K562 (cell line): Measurements from ENCODE around the gene QKI. TPM values are rescaled to one million over a fixed set of nuclear protein-coding genes. Genes with fewer than 3 reads are reported as not detected.

ENCODE experiments used
- ATAC-seq: fragments of 200-7000 bp; cut with Tn5 transposase; 3 replicates; pipeline ENCODE4 v1.9.1; 2020; ENCODE audit warnings: moderate library complexity
- BruUV-seq: library from RNA; stranded (reverse); fragments of 400-500 nt; replicated peaks from 2 replicates; lab custom pipeline; 2021; lab: Mats Ljungman, UMichigan
- CTCF ChIA-PET: fragments of 300-600 bp; formaldehyde crosslinking; extraction: SDS; loops from one replicate; lab custom pipeline; 2021; ENCODE audit warnings: low intra/inter-chr PET ratio; lab: Yijun Ruan, JAX
- POLR2A ChIA-PET: fragments of 300-600, 350-650 bp; sonication (Branson Sonifier 250); formaldehyde crosslinking; extraction: SDS; loops from one replicate; lab custom pipeline; 2021; ENCODE audit warnings: antibody characterized with exemption, inconsistent platforms; lab: Yijun Ruan, JAX
- DNase-seq, 4 experiments: peaks; one replicate each; pipeline versions ENCODE4 v3.0.0 to v3.0.0-alpha.2; 2011 to 2018; ENCODE audit warnings: low spot score in 3 of 4, mixed read lengths in 3 of 4; ENCODE audit errors: extremely low read depth in 1 of 4
- FAIRE-seq: peaks from 2 replicates; lab custom pipeline; 2011; peaks lifted over from hg19 to GRCh38; lab: Jason Lieb, UNC
- H2AFZ ChIP-seq: 2 replicates; pipeline ENCODE4 v1.6.0; 2011; ENCODE audit warnings: low read depth, low read length, control low read depth, inconsistent platforms
- H3K27ac ChIP-seq: fragments of 200-600 bp; 3 replicates; pipeline ENCODE4 v1.8.0; 2011; ENCODE audit warnings: low read depth, mild to moderate bottlenecking, control low read depth, inconsistent platforms, low read length, moderate library complexity, mixed read lengths; ENCODE audit errors: extremely low read depth
- H3K27me3 ChIP-seq, 2 experiments: fragments of 300-600 bp in 1 of 2; 2 replicates in 1 of 2; 3 replicates in 1 of 2; pipeline versions ENCODE4 v1.6.0 to v1.8.0; 2011; ENCODE audit warnings: inconsistent platforms in 2 of 2, low read length in 2 of 2, mild to moderate bottlenecking in 1 of 2, mixed read lengths in 1 of 2, moderate library complexity in 1 of 2; ENCODE audit not compliant: control insufficient read depth in 2 of 2, insufficient read depth in 2 of 2
- H3K36me3 ChIP-seq: fragments of 300-600 bp; 3 replicates; pipeline ENCODE4 v1.8.0; 2011; ENCODE audit warnings: mild to moderate bottlenecking, low read length, inconsistent platforms; ENCODE audit not compliant: control insufficient read depth, insufficient read depth
- H3K4me1 ChIP-seq, 2 experiments: fragments of 200-600 bp in 1 of 2; replicated peaks in 1 of 2; 2 replicates in 1 of 2; 3 replicates in 1 of 2; pipeline versions ENCODE4 v1.5.1 to v1.8.0; 2011; ENCODE audit warnings: inconsistent platforms in 2 of 2, low read length in 2 of 2, mild to moderate bottlenecking in 1 of 2, mixed read lengths in 1 of 2, moderate library complexity in 1 of 2; ENCODE audit not compliant: control insufficient read depth in 2 of 2, insufficient read depth in 2 of 2
- H3K4me2 ChIP-seq: 2 replicates; pipeline ENCODE4 v1.6.1; 2011; ENCODE audit warnings: low read length, control low read depth, inconsistent platforms, mixed read lengths; ENCODE audit not compliant: insufficient read depth
- H3K4me3 ChIP-seq: fragments of 200-600 bp; sonication (generic), shearing (Covaris generic); 2 replicates; pipeline ENCODE4 v1.5.1; 2016; ENCODE audit warnings: control low read depth, inconsistent platforms
- H3K79me2 ChIP-seq: fragments of 200-600 bp; 3 replicates; pipeline ENCODE4 v1.8.0; 2011; ENCODE audit warnings: low read length, inconsistent platforms; ENCODE audit not compliant: control insufficient read depth, insufficient read depth
- H3K9ac ChIP-seq, 2 experiments: 2 replicates each; pipeline versions ENCODE4 v1.6.0 to v1.6.1; 2011; ENCODE audit warnings: low read depth in 2 of 2, low read length in 2 of 2, control low read depth in 1 of 2, inconsistent platforms in 1 of 2, mild to moderate bottlenecking in 1 of 2, mixed read lengths in 1 of 2; ENCODE audit not compliant: insufficient read depth in 1 of 2
- H3K9me1 ChIP-seq: one replicate; pipeline ENCODE4 v1.6.0; 2011; ENCODE audit warnings: inconsistent platforms, mild to moderate bottlenecking, low read length, moderate library complexity; ENCODE audit not compliant: control insufficient read depth, insufficient read depth
- H3K9me3 ChIP-seq: replicated peaks from 2 replicates; pipeline ENCODE4 v1.5.1; 2011; ENCODE audit warnings: low read depth, low read length, inconsistent platforms; ENCODE audit not compliant: control insufficient read depth, insufficient read depth
- H4K20me1 ChIP-seq: replicated peaks from 2 replicates; pipeline ENCODE4 v1.6.1; 2011; ENCODE audit warnings: low read length, inconsistent platforms, mixed read lengths; ENCODE audit not compliant: control insufficient read depth, insufficient read depth
- CBX2 ChIP-seq: fragments of 200-600 bp; sonication (generic); IDR thresholded peaks from one replicate; pipeline ENCODE4 v1.6.1; 2012; ENCODE audit warnings: mild to moderate bottlenecking, low read length, inconsistent platforms; ENCODE audit not compliant: insufficient read depth, poor library complexity, severe bottlenecking
- CCNT2 ChIP-seq: IDR thresholded peaks from 2 replicates; pipeline ENCODE4 v1.6.1; 2011; ENCODE audit warnings: borderline replicate concordance, low read depth, mild to moderate bottlenecking, moderate library complexity, mixed read lengths, low read length; ENCODE audit not compliant: insufficient read length; ENCODE audit errors: extremely low read depth
- FIP1L1 ChIP-seq: fragments of 200-400 bp; formaldehyde crosslinking; IDR thresholded peaks from 2 replicates; pipeline ENCODE4 v1.6.1; 2018; ENCODE audit warnings: mild to moderate bottlenecking, low read depth, low read length; ENCODE audit not compliant: poor library complexity, severe bottlenecking
- FOS ChIP-seq: IDR thresholded peaks from 3 replicates; pipeline ENCODE4 v1.6.1; 2011; ENCODE audit not compliant: insufficient read length; ENCODE audit errors: extremely low read depth
- HES1 ChIP-seq: fragments of 450-650 bp; IDR thresholded peaks from 2 replicates; pipeline ENCODE4 v1.6.1; 2016; ENCODE audit warnings: low read depth, mild to moderate bottlenecking, moderate library complexity
- L3MBTL2 ChIP-seq: fragments of 450-650 bp; IDR thresholded peaks from 2 replicates; pipeline ENCODE4 v1.6.1; 2016; ENCODE audit warnings: mild to moderate bottlenecking, moderate library complexity
- MEF2D ChIP-seq: conservative IDR thresholded peaks from 2 replicates; pipeline ENCODE4 v1.6.1; 2016; ENCODE audit warnings: low read depth, missing genetic modification characterization, missing compliant biosample characterization
- PKNOX1 ChIP-seq: fragments of 450-650 bp; IDR thresholded peaks from 2 replicates; pipeline ENCODE4 v1.6.1; 2016
- POLR2B ChIP-seq: fragments of 450-650 bp; IDR thresholded peaks from 2 replicates; pipeline ENCODE4 v1.6.1; 2018; ENCODE audit warnings: low read depth; ENCODE audit not compliant: partially characterized antibody
- SMARCC2 ChIP-seq: fragments of 450-650 bp; IDR thresholded peaks from 2 replicates; pipeline ENCODE4 v1.6.1; 2017; ENCODE audit warnings: antibody characterized with exemption, moderate library complexity, mild to moderate bottlenecking, low read depth
- SREBF2 ChIP-seq: sonication (generic); formaldehyde crosslinking; IDR thresholded peaks from 2 replicates; pipeline ENCODE4 v1.4.0; 2020; ENCODE audit warnings: mild to moderate bottlenecking, missing genetic modification reagents
- SRSF7 ChIP-seq: fragments of 200-400 bp; formaldehyde crosslinking; optimal IDR thresholded peaks from 2 replicates; pipeline ENCODE3; 2017; ENCODE audit warnings: mild to moderate bottlenecking, low read depth, low read length
- SRSF9 ChIP-seq: fragments of 200-400 bp; formaldehyde crosslinking; IDR thresholded peaks from 2 replicates; pipeline ENCODE4 v1.6.1; 2017; ENCODE audit warnings: low read depth, low read length, borderline replicate concordance
- SUPT5H ChIP-seq: fragments of 450-650 bp; IDR thresholded peaks from 2 replicates; pipeline ENCODE4 v1.6.1; 2016
- ZBTB26 ChIP-seq: fragments of 450-650 bp; formaldehyde crosslinking; IDR thresholded peaks from 2 replicates; pipeline ENCODE4 v1.4.0; 2022; ENCODE audit warnings: missing genetic modification characterization
- ZNF121 ChIP-seq: sonication (generic); formaldehyde crosslinking; conservative IDR thresholded peaks from 2 replicates; pipeline ENCODE4 v1.8.0; 2022; ENCODE audit warnings: missing genetic modification reagents
- ZNF584 ChIP-seq: fragments of 200-800 bp; sonication (Bioruptor generic); IDR thresholded peaks from 2 replicates; pipeline ENCODE4 v1.6.1; 2016; ENCODE audit warnings: low read depth, mild to moderate bottlenecking, missing genetic modification characterization, missing compliant biosample characterization
- WGBS: fragments of 100-300 bp; shearing (Covaris generic); methylation state at CpG from one replicate; pipeline ENCODE4 v1.1.6; 2016; ENCODE audit warnings: low coverage, mixed read lengths; ENCODE audit not compliant: insufficient coverage; ENCODE audit errors: missing lambda C conversion rate; 5-methylcytosine and 5-hydroxymethylcytosine counted together
- in situ Hi-C: fragments of 300-500 bp; cut with MboI; formaldehyde crosslinking; loops from 4 replicates; pipeline ENCODE4 v1.15.0; 2018; ENCODE audit warnings: inconsistent platforms, mixed read lengths
- intact Hi-C: fragments of 100-400 bp; cut with micrococcal nuclease; formaldehyde crosslinking; loops from 2 replicates; pipeline ENCODE4 v1.14.2; 2022
- polyA plus RNA-seq, 8 experiments: library from polyadenylated mRNA; depleted of rRNA in 4 of 8; stranded (reverse) in 5 of 8; unstranded in 3 of 8; fragments of >200 nt; fragmentation: Nextera tagmentation in 2 of 8; fragmentation: Illumina TruSeq in 1 of 8; extraction: Ambion mirVana in 2 of 8; extraction: Trizol in 1 of 8; gene quantifications; 2 replicates each; pipeline versions ENCODE4 v1.2.1 to v1.2.3, GENCODE V29; 2011 to 2014; ENCODE audit warnings: inconsistent platforms in 1 of 8, missing spikeins in 1 of 8
- total RNA-seq, 7 experiments: library from RNA; depleted of rRNA in 6 of 7; stranded (reverse); fragments of >200 nt in 6 of 7; fragmentation: Illumina TruSeq in 2 of 7; extraction: Trizol in 2 of 7; gene quantifications; 2 replicates each; pipeline versions ENCODE4 v1.2.1 to v1.2.3, GENCODE V29; 2011 to 2021; ENCODE audit warnings: low replicate concordance in 1 of 7

QKI gene
- total and polyA plus RNA-seq, 9 of the 15 experiments (the other 6 are each of a cell fraction or from before 2014, with no cell fraction given), result 20.4 to 215 (median 123) TPM

GRCh38 chr6:163496205-163496604 lies 81.7 kb downstream of the QKI start:
- Histone ChIP-seq H3K4me3 (no peak overlapping the region), H4K20me1 (no peaks in the 10 kb centered on the region), H3K9ac (no peak overlapping the region), H3K9me3 (no peaks in the 10 kb centered on the region), H3K79me2 (peaks cover 99% of the 10 kb centered on the region), H3K27ac (no peak overlapping the region), H3K9me1 (peaks cover 4% of the 10 kb centered on the region), H3K36me3 (peaks cover 6% of the 10 kb centered on the region; the same call in 1 of the 3 replicates), H3K4me1 (peaks cover 0 to 3% of the 10 kb centered on the region in 2 experiments; a peak in 1 of 5 replicates), H3K4me2 (no peak overlapping the region), H2AFZ (no peak overlapping the region), H3K27me3 (no peaks in the 10 kb centered on the region)
- DNase-seq (no peak), FAIRE-seq (no peak), ATAC-seq (peak; percentile 14)
- ChIA-PET POLR2A (interaction anchor here (0.6 kb wide), 1 partner anchor 12 kb away, joined by 4 read pairs; no protein-coding TSS in a partner anchor), CTCF (no interaction called here)
- in situ Hi-C loops (no loop called here), intact Hi-C loops (no loop called here)
- 85% methylated on average over 1 of the region's 1 CpG for WGBS
- no peak for TF ChIP-seq POLR2B
- TF ChIP-seq CCNT2, result no peak
- no peak for TF ChIP-seq CBX2
- no peak for TF ChIP-seq SREBF2
- no peak for TF ChIP-seq ZNF121
- no peak for TF ChIP-seq ZNF584 (CRISPR knock-in tag)
- TF ChIP-seq SMARCC2, result no peak
- TF ChIP-seq SUPT5H, result no peak
- TF ChIP-seq ZBTB26, result no peak
- TF ChIP-seq FOS, result no peak
- no peak for TF ChIP-seq FIP1L1
- no peak for TF ChIP-seq PKNOX1
- TF ChIP-seq MEF2D (tag), result no peak
- TF ChIP-seq HES1, result no peak
- TF ChIP-seq SRSF9, result no peak
- no peak for TF ChIP-seq SRSF7
- no peak for TF ChIP-seq L3MBTL2
- BruUV-seq, result no TSS peak
